Measurements from ENCODE around the gene ATXN1. TPM values are rescaled to one million over a fixed set of nuclear protein-coding genes. Genes with fewer than 3 reads are reported as not detected.

ATXN1 gene
- total RNA-seq, 1 experiment from 2014 or later = 5.6 TPM

- H2BK5ac ChIP-seq (ENCODE audit: insufficient read length, low read length) = no peak overlapping the region
- H3K27ac Mint-ChIP-seq = no peak overlapping the region
Measured at GRCh38 chr6:16370943-16371342, 390.3 kb downstream of the ATXN1 start.

More at GRCh38 chr6:16370943-16371342, 390.3 kb downstream of the ATXN1 start:
- Histone ChIP-seq H3K4me2 (ENCODE audit: insufficient read depth, insufficient read length, low read length) (no peak overlapping the region), H2BK15ac (ENCODE audit: low read depth, low read length) (no peak overlapping the region), H3K27me3 (ENCODE audit: insufficient read depth, low read length) (no peaks in the 10 kb centered on the region), H3K27ac (ENCODE audit: insufficient read length, low read depth, low read length) (no peak overlapping the region), H3T11ph (ENCODE audit: low read length) (no peak overlapping the region), H3K79me1 (ENCODE audit: insufficient read depth, low read depth, low read length, poor library complexity, severe bottlenecking) (no peaks in the 10 kb centered on the region), H3K23ac (ENCODE audit: insufficient read length, low read depth, low read length) (no peak overlapping the region), H3K9ac (ENCODE audit: extremely low read depth, insufficient read length, low read length) (no peak overlapping the region), H2AFZ (ENCODE audit: low read length) (no peak overlapping the region), H4K20me1 (ENCODE audit: control insufficient read depth, insufficient read depth, insufficient read length) (no peaks in the 10 kb centered on the region), H3K14ac (ENCODE audit: insufficient read depth, low read length) (no peak overlapping the region), H3K9me3 (ENCODE audit: control insufficient read depth, low read depth, low read length) (no peaks in the 10 kb centered on the region), H3K18ac (ENCODE audit: insufficient read length, low read depth, low read length) (no peak overlapping the region), H3K23me2 (ENCODE audit: insufficient read length, low read depth, low read length, poor library complexity, severe bottlenecking) (no peaks in the 10 kb centered on the region), H2BK12ac (ENCODE audit: insufficient read length, low read depth, low read length) (no peak overlapping the region), H2BK20ac (ENCODE audit: low read depth, low read length, poor library complexity, severe bottlenecking) (no peak overlapping the region), H3K79me2 (ENCODE audit: insufficient read depth, low read length) (no peaks in the 10 kb centered on the region), H2AK5ac (ENCODE audit: insufficient read length, low read length) (no peak overlapping the region), H4K8ac (replicated peaks; ENCODE audit: insufficient read length, low read depth, low read length) (no peak overlapping the region), H4K5ac (ENCODE audit: insufficient read length, low read depth, low read length) (no peak overlapping the region), H3K4me1 (ENCODE audit: insufficient read depth, low read length) (no peaks in the 10 kb centered on the region), H4K91ac (ENCODE audit: insufficient read length, low read depth, low read length) (no peak overlapping the region), H3K56ac (ENCODE audit: insufficient read length, low read depth, low read length) (no peak overlapping the region), H2BK120ac (ENCODE audit: low read depth, low read length, poor library complexity, severe bottlenecking) (no peak overlapping the region), H3K4ac (ENCODE audit: low read depth, low read length) (no peak overlapping the region)
- H3K4me1 Mint-ChIP-seq = peaks cover 16% of the 10 kb centered on the region in 2 experiments
- no peak for DNase-seq
- TF ChIP-seq, protein P1, sequence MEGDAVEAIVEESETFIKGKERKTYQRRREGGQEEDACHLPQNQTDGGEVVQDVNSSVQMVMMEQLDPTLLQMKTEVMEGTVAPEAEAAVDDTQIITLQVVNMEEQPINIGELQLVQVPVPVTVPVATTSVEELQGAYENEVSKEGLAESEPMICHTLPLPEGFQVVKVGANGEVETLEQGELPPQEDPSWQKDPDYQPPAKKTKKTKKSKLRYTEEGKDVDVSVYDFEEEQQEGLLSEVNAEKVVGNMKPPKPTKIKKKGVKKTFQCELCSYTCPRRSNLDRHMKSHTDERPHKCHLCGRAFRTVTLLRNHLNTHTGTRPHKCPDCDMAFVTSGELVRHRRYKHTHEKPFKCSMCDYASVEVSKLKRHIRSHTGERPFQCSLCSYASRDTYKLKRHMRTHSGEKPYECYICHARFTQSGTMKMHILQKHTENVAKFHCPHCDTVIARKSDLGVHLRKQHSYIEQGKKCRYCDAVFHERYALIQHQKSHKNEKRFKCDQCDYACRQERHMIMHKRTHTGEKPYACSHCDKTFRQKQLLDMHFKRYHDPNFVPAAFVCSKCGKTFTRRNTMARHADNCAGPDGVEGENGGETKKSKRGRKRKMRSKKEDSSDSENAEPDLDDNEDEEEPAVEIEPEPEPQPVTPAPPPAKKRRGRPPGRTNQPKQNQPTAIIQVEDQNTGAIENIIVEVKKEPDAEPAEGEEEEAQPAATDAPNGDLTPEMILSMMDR (conservative IDR thresholded peaks at IDR 0.05) = no peak
- H3K9me3 Mint-ChIP-seq = no peaks in the 10 kb centered on the region
- no CpG with 5 or more reads among the region's 2 CpGs for WGBS (ENCODE audit: extremely low coverage, insufficient read length, low lambda C conversion rate)
- no peaks in the 10 kb centered on the region for H3K36me3 Mint-ChIP-seq (ENCODE audit: insufficient read depth in 1 of 3, low read depth in 3 of 3)
- no peak overlapping the region for H3K4me3 Mint-ChIP-seq
- H3K27me3 Mint-ChIP-seq (ENCODE audit: low read depth) = no peaks in the 10 kb centered on the region; the same call in 1 of the 2 replicates
